HCT116 (cell line): ENCODE results near the gene UGGT2. TPM values are rescaled to one million over a fixed set of nuclear protein-coding genes. Genes with fewer than 3 reads are reported as not detected.

Source experiments
- ATAC-seq: fragments of 200-7000 bp; cut with Tn5 transposase; 2 replicates; pipeline ENCODE4 v1.9.1; 2020; ENCODE audit warnings: mild to moderate bottlenecking, moderate library complexity
- BruUV-seq: library from RNA; stranded (reverse); fragments of 400-500 nt; replicated peaks from 2 replicates; lab custom pipeline; 2021; lab: Mats Ljungman, UMichigan
- CTCF ChIA-PET: fragments of 300-600 bp; sonication (Branson Sonifier 250); formaldehyde crosslinking; loops from one replicate; lab custom pipeline; 2021; ENCODE audit warnings: antibody characterized with exemption; lab: Charles Lee
- POLR2A ChIA-PET: fragments of 300-600, 350-600 bp; sonication (Branson Sonifier 250); formaldehyde crosslinking; loops from one replicate; lab custom pipeline; 2021; ENCODE audit warnings: antibody characterized with exemption; lab: Charles Lee
- RAD21 ChIA-PET, 2 experiments: fragments of 300-600 bp; sonication (Branson Sonifier 250); formaldehyde crosslinking; loops; one replicate each; lab custom pipeline; 2023; ENCODE audit warnings: low total read pairs in 2 of 2; ENCODE audit not compliant: uncharacterized antibody in 2 of 2, unreplicated experiment in 2 of 2, low non-redundant PET in 1 of 2; lab: Charles Lee
- DNase-seq: peaks from one replicate; pipeline ENCODE4 v3.0.0-alpha.2; 2010; ENCODE audit warnings: low read depth, low spot score
- H2AFZ ChIP-seq: fragments of 200-600 bp; shearing (Covaris generic), sonication (generic); 2 replicates; pipeline ENCODE4 v1.6.1; 2017; ENCODE audit warnings: low read depth, mixed run types, mixed read lengths, antibody characterized with exemption, low read length; ENCODE audit not compliant: poor library complexity, severe bottlenecking
- H3K27ac ChIP-seq: 2 replicates; pipeline ENCODE4 v1.5.1; 2012; ENCODE audit warnings: low read depth, low read length
- H3K27me3 ChIP-seq: fragments of 200-600 bp; sonication (generic); 2 replicates; pipeline ENCODE4 v1.6.1; 2016; ENCODE audit warnings: mixed run types, low read length, mixed read lengths; ENCODE audit not compliant: insufficient read depth
- H3K36me3 ChIP-seq, 2 experiments: fragments of 200-500 bp in 1 of 2; fragments of 200-600 bp in 1 of 2; sonication (Bioruptor generic) in 1 of 2; sonication (generic) in 1 of 2; 2 replicates each; pipeline versions ENCODE4 v1.5.1 to v1.6.1; 2014 to 2016; ENCODE audit warnings: low read length in 2 of 2, inconsistent platforms in 1 of 2, mixed read lengths in 1 of 2, mixed run types in 1 of 2; ENCODE audit not compliant: insufficient read depth in 2 of 2, control insufficient read depth in 1 of 2
- H3K4me1 ChIP-seq, 2 experiments: fragments of 200-600 bp in 1 of 2; sonication (generic) in 1 of 2; 2 replicates each; pipeline versions ENCODE4 v1.5.1 to v1.6.1; 2012 to 2017; ENCODE audit warnings: low read length in 2 of 2, inconsistent platforms in 1 of 2, mild to moderate bottlenecking in 1 of 2, mixed read lengths in 1 of 2, mixed run types in 1 of 2, moderate library complexity in 1 of 2; ENCODE audit not compliant: insufficient read depth in 2 of 2, control insufficient read depth in 1 of 2
- H3K4me2 ChIP-seq: fragments of 200-600 bp; sonication (generic); 2 replicates; pipeline ENCODE4 v1.6.1; 2017; ENCODE audit warnings: mixed run types, low read length, mixed read lengths
- H3K4me3 ChIP-seq, 2 experiments: fragments of 200-600 bp in 1 of 2; sonication (generic) in 1 of 2; replicated peaks in 1 of 2; 2 replicates each; pipeline ENCODE4 v1.5.1; 2011 to 2016; ENCODE audit warnings: low read length in 2 of 2, control low read depth in 1 of 2, low read depth in 1 of 2, mild to moderate bottlenecking in 1 of 2, mixed read lengths in 1 of 2, mixed run types in 1 of 2
- H3K79me2 ChIP-seq: fragments of 200-600 bp; sonication (generic); 2 replicates; pipeline ENCODE4 v1.6.1; 2017; ENCODE audit warnings: mild to moderate bottlenecking, mixed run types, low read length, moderate library complexity, mixed read lengths; ENCODE audit not compliant: insufficient read depth
- H3K9ac ChIP-seq: fragments of 200-600 bp; sonication (generic); 2 replicates; pipeline ENCODE4 v1.6.1; 2016; ENCODE audit warnings: low read length, mixed read lengths
- H3K9me2 ChIP-seq: fragments of 200-600 bp; sonication (generic), shearing (Covaris generic); 2 replicates; pipeline ENCODE4 v1.6.1; 2017; ENCODE audit warnings: mixed run types, mild to moderate bottlenecking, moderate library complexity; ENCODE audit not compliant: insufficient read depth
- H3K9me3 ChIP-seq, 2 experiments: fragments of 200-500 bp in 1 of 2; fragments of 200-600 bp in 1 of 2; sonication (Bioruptor generic) in 1 of 2; sonication (generic) in 1 of 2; 2 replicates each; pipeline ENCODE4 v1.6.1; 2014 to 2017; ENCODE audit warnings: low read length in 2 of 2, mixed read lengths in 2 of 2, inconsistent platforms in 1 of 2, low read depth in 1 of 2, mild to moderate bottlenecking in 1 of 2, mixed run types in 1 of 2, moderate library complexity in 1 of 2; ENCODE audit not compliant: control insufficient read depth in 1 of 2, insufficient read depth in 1 of 2
- H4K20me1 ChIP-seq: fragments of 200-600 bp; sonication (generic), shearing (Covaris generic); 2 replicates; pipeline ENCODE4 v1.6.1; 2017; ENCODE audit warnings: mixed run types, mild to moderate bottlenecking, moderate library complexity; ENCODE audit not compliant: insufficient read depth
- CTCF ChIP-seq, 3 experiments: fragments of 200-600 bp in 1 of 3; sonication (generic) in 1 of 3; IDR thresholded peaks in 2 of 3; conservative IDR thresholded peaks in 1 of 3; 2 replicates each; pipeline ENCODE4 v1.5.1; 2012 to 2017; ENCODE audit warnings: low read depth in 2 of 3, low read length in 2 of 3, antibody characterized with exemption in 1 of 3, borderline replicate concordance in 1 of 3, control low read depth in 1 of 3, mild to moderate bottlenecking in 1 of 3, mixed read lengths in 1 of 3, mixed run types in 1 of 3, moderate library complexity in 1 of 3; ENCODE audit not compliant: insufficient read depth in 1 of 3
- EZH2phosphoT487 ChIP-seq: fragments of 200-600 bp; IDR thresholded peaks from 2 replicates; pipeline ENCODE4 v1.6.1; 2018; ENCODE audit warnings: antibody characterized with exemption, borderline replicate concordance
- POLR2A ChIP-seq: IDR thresholded peaks from 2 replicates; pipeline ENCODE4 v1.7.0; 2011; ENCODE audit warnings: borderline replicate concordance; ENCODE audit not compliant: insufficient read depth, insufficient read length; ENCODE audit errors: extremely low read depth
- ZBTB33 ChIP-seq: IDR thresholded peaks from 2 replicates; pipeline ENCODE4 v1.6.1; 2011; ENCODE audit warnings: mild to moderate bottlenecking, low read length, moderate library complexity; ENCODE audit not compliant: insufficient replicate concordance; ENCODE audit errors: extremely low read depth
- ZNF274 ChIP-seq: fragments of 200-500 bp; sonication (Bioruptor generic); IDR thresholded peaks from 2 replicates; pipeline ENCODE4 v1.6.1; 2014; ENCODE audit warnings: mild to moderate bottlenecking, low read depth, low read length, inconsistent platforms
- intact Hi-C: fragments of 100-400 bp; cut with micrococcal nuclease; formaldehyde crosslinking; loops from 2 replicates; pipeline ENCODE4 v1.10.0; 2022
- total RNA-seq: library from RNA; stranded (reverse); gene quantifications from one replicate; pipeline ENCODE4 v1.2.1, GENCODE V29; 2021; ENCODE audit not compliant: unreplicated experiment
- TF ChIP-seq, protein P1 (sequence below): IDR thresholded peaks from 2 replicates; pipeline ENCODE4 v1.6.1; 2012; ENCODE audit warnings: low read depth
- TF ChIP-seq, protein P2 (sequence below): IDR thresholded peaks from 2 replicates; pipeline ENCODE4 v1.6.1; 2012

Gene UGGT2
- total RNA-seq, 1 experiment from 2014 or later, result 27.1 TPM

GRCh38 chr13:95898256-95898655, 154.9 kb downstream of the UGGT2 start:
- RAD21 ChIA-PET, result no interaction called here
- Histone ChIP-seq H3K9me3 (no peaks in the 10 kb centered on the region), H3K9ac (no peak overlapping the region), H4K20me1 (no peaks in the 10 kb centered on the region), H3K27ac (no peak overlapping the region), H3K79me2 (no peaks in the 10 kb centered on the region), H3K9me2 (no peaks in the 10 kb centered on the region; the same call in 1 of the 2 replicates), H2AFZ (no peak overlapping the region), H3K4me2 (no peak overlapping the region), H3K4me3 (no peak overlapping the region), H3K4me1 (no peaks in the 10 kb centered on the region), H3K27me3 (no peaks in the 10 kb centered on the region), H3K36me3 (no peaks in the 10 kb centered on the region)
- CTCF ChIA-PET, result no interaction called here
- no TSS peak for BruUV-seq
- intact Hi-C loops, result no loop called here
- ATAC-seq, result no peak
- TF ChIP-seq, protein P1, sequence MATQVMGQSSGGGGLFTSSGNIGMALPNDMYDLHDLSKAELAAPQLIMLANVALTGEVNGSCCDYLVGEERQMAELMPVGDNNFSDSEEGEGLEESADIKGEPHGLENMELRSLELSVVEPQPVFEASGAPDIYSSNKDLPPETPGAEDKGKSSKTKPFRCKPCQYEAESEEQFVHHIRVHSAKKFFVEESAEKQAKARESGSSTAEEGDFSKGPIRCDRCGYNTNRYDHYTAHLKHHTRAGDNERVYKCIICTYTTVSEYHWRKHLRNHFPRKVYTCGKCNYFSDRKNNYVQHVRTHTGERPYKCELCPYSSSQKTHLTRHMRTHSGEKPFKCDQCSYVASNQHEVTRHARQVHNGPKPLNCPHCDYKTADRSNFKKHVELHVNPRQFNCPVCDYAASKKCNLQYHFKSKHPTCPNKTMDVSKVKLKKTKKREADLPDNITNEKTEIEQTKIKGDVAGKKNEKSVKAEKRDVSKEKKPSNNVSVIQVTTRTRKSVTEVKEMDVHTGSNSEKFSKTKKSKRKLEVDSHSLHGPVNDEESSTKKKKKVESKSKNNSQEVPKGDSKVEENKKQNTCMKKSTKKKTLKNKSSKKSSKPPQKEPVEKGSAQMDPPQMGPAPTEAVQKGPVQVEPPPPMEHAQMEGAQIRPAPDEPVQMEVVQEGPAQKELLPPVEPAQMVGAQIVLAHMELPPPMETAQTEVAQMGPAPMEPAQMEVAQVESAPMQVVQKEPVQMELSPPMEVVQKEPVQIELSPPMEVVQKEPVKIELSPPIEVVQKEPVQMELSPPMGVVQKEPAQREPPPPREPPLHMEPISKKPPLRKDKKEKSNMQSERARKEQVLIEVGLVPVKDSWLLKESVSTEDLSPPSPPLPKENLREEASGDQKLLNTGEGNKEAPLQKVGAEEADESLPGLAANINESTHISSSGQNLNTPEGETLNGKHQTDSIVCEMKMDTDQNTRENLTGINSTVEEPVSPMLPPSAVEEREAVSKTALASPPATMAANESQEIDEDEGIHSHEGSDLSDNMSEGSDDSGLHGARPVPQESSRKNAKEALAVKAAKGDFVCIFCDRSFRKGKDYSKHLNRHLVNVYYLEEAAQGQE, result no peak
- TF ChIP-seq ZBTB33 (no peak), POLR2A (no peak), EZH2phosphoT487 (no peak), ZNF274 (no peak), CTCF (IDR thresholded peaks at IDR 0.05 in 2 of 3, conservative IDR thresholded peaks at IDR 0.05 in 1 of 3; ENCODE audit: borderline replicate concordance in 1 of 3, insufficient read depth in 1 of 3, low read depth in 2 of 3, low read length in 2 of 3) (no peak)
- TF ChIP-seq, protein P2, sequence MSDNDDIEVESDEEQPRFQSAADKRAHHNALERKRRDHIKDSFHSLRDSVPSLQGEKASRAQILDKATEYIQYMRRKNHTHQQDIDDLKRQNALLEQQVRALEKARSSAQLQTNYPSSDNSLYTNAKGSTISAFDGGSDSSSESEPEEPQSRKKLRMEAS, result no peak
- POLR2A ChIA-PET, result no interaction called here
- DNase-seq, result no peak
